Measurements from ENCODE around the gene TBC1D22A. TPM values are rescaled to one million over a fixed set of nuclear protein-coding genes. Genes with fewer than 3 reads are reported as not detected.

The TBC1D22A gene
- total RNA-seq, 6 experiments from 2014 or later = 20.4 to 24.1 (median 22.2) TPM

DNA sequence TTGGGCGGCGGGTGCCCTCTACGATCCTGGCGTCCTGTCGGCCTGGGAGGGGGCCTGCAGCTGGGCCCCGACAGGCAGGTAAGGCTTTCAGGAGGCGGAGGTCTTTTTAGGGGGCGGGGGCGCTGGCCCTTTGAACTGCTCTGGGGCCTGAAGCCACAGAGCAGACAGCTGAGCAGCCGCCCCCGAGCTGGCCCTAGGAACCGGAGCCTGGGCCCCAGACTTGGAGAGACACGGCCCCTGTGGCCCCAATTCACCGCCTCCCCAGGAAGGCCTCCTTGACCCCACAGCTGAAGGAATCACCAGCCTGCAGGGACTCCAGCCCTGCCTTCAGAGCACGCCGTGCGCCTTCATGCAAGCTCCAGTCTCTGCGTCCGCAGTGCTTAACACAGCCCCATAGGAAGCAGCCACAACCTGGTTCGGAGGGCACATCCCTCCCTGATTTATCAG is 23.8 kb upstream of the TBC1D22A start:
- peak; percentile 41 for DNase-seq
- H3K27ac Mint-ChIP-seq = peak overlapping the region; percentile 71
- no peak for TF ChIP-seq CTCF (IDR thresholded peaks at IDR 0.05)
- peak overlapping the region; percentile 88 for H3K4me3 Mint-ChIP-seq
- H3K9me3 Mint-ChIP-seq = no peaks in the 10 kb centered on the region
- no peaks in the 10 kb centered on the region for H3K36me3 Mint-ChIP-seq (ENCODE audit: low read depth)
- H3K27me3 Mint-ChIP-seq (ENCODE audit: insufficient read depth) = 0 out of 2 replicates have a peak, but pooled peaks cover 1% of the 10 kb centered on the region
- H3K4me1 Mint-ChIP-seq (ENCODE audit: low read depth) = peaks cover 46% of the 10 kb centered on the region

DNA sequence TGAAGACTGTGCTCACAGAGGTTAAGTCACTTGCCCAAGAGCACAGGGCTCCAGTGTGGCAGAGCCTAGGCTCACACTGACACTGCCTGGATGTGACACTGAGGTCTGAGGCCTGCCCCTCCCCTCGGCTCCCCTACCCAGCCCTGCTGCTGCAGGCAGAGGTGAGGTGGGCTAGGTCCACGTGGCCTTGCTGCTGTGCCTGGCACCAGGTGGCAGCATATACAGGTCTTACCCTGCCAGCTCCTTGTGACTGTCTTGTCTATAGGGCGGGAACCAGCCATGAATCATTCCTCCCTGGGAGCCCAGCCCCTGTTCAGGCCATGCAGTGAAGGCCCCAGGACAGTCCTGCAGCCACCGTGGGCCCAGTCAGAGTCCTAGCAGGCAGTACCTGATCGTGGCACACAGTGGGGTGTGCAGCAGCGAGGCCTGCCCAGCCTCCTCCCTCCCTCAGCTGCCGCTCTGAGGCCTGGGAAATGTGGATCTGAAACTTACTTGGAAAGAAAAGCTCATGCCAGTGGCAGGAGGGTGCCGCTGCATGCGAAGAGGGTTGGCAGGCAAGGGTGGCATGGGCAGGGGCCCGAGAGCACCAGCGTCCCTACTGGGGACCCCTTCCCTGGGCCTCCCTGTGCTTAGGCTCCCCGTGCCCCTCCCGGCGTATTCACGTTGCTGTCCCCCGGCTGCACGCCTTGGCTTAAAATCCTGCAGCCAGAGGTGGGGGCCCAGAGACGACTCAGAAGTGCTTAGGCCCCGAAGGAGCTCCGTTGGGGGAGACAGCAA is 23.2 kb upstream of the TBC1D22A start:
- peak; percentile 82 for DNase-seq
- H3K9me3 Mint-ChIP-seq = no peaks in the 10 kb centered on the region
- peaks cover 45% of the 10 kb centered on the region for H3K4me1 Mint-ChIP-seq (ENCODE audit: low read depth)
- H3K36me3 Mint-ChIP-seq (ENCODE audit: low read depth) = no peaks in the 10 kb centered on the region
- TF ChIP-seq CTCF (IDR thresholded peaks at IDR 0.05) = peak; percentile 74
- 0 out of 2 replicates have a peak, but pooled peaks cover 1% of the 10 kb centered on the region for H3K27me3 Mint-ChIP-seq (ENCODE audit: insufficient read depth)
- peak overlapping the region; percentile 88 for H3K4me3 Mint-ChIP-seq
- peak overlapping the region; percentile 71 for H3K27ac Mint-ChIP-seq

- Mint-ChIP-seq H3K4me3 (no peak overlapping the region), H3K27me3 (ENCODE audit: insufficient read depth) (peaks cover 3% of the 10 kb centered on the region; the same call in 1 of the 2 replicates), H3K9me3 (no peaks in the 10 kb centered on the region), H3K4me1 (ENCODE audit: low read depth) (peaks cover 27% of the 10 kb centered on the region), H3K36me3 (ENCODE audit: low read depth) (no peaks in the 10 kb centered on the region), H3K27ac (peak overlapping the region; percentile 12; the same call in 1 of the 2 replicates)
- DNase-seq = no peak
- no peak for TF ChIP-seq CTCF (IDR thresholded peaks at IDR 0.05)
Observed at GRCh38 chr22:46740910-46741780, 21.3 kb upstream of the TBC1D22A start.

DNA sequence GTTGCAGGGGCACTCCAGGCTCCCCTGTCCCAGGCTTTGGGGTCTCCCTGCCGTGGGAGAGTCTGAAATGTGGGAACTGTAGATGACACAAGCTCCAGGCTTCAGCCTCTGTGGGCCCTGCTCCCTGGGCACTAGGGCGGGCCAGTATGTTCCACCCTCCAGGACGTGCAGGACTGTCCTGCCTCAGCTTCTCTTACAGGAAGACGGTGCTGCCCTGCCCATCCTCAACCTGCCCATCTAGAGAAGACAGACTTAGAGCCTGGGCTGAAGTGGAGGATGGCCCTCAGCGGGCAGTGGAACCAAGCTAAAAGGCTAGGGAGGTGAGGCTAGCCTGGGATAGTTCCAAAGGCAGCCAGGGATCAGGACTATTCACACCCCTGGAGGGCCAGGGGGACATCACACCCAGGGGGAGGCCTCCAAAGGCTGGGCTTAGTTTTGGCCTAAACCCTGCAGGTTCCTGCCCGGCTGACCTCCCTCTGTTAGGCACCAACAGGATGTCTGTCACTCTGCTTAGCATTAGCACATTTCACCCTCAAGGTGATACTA is 20.4 kb upstream of the TBC1D22A start:
- 0 out of 2 replicates have a peak, but pooled peaks have one; percentile 24 for TF ChIP-seq CTCF (IDR thresholded peaks at IDR 0.05)
- peaks cover 3% of the 10 kb centered on the region; the same call in 1 of the 2 replicates for H3K27me3 Mint-ChIP-seq (ENCODE audit: insufficient read depth)
- H3K4me3 Mint-ChIP-seq = no peak overlapping the region
- no peak for DNase-seq
- H3K27ac Mint-ChIP-seq = no peak overlapping the region
- no peaks in the 10 kb centered on the region for H3K9me3 Mint-ChIP-seq
- no peaks in the 10 kb centered on the region for H3K36me3 Mint-ChIP-seq (ENCODE audit: low read depth)
- H3K4me1 Mint-ChIP-seq (ENCODE audit: low read depth) = peaks cover 19% of the 10 kb centered on the region

DNA sequence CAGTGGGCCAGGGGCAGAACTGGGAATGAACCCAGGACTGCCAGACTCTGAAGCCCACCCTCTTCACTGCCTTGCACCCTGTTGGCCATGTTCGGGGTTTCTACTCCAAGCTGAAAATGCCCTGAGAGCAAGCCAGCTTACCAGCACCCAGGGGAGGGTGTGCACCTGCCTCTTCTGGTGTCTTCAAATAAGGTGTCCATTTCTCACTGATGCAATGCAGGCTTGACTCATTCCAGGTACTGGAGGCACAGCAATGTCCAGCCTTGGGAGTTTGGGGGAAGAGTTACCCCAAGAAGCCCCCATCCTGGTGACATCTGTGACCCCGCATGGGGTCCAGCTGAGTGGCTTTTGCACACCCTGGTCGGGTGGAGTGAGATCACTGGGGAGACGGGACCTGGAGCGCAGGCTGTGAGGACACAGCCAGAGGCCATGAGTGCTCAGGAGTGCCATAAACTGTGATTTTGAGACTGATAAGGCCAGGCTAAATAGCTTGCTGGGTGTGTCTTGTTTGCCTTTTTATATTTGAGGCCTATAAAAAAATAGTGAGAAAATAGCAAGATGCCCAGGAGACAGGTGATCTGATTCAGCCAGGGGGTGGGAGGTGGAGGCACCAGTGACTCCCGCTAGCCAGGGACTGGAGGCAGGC is 19.8 kb upstream of the TBC1D22A start:
- no peak for DNase-seq
- Mint-ChIP-seq H3K36me3 (ENCODE audit: low read depth) (no peaks in the 10 kb centered on the region), H3K27me3 (ENCODE audit: insufficient read depth) (peaks cover 3% of the 10 kb centered on the region; the same call in 1 of the 2 replicates), H3K4me3 (no peak overlapping the region), H3K9me3 (no peaks in the 10 kb centered on the region), H3K4me1 (ENCODE audit: low read depth) (peaks cover 15% of the 10 kb centered on the region), H3K27ac (no peak overlapping the region)
- TF ChIP-seq CTCF (IDR thresholded peaks at IDR 0.05) = no peak

Measured in HFFc6 (cell line).